HG03354 (cell line): ENCODE results near the gene FHIT.

ENCODE experiments used
- ATAC-seq: cut with Tn5 transposase; IDR thresholded peaks from one replicate; pipeline ENCODE4 v1.9.1; 2021; ENCODE audit warnings: mild to moderate bottlenecking; ENCODE audit not compliant: unreplicated experiment, poor library complexity, severe bottlenecking

Gene FHIT

DNA sequence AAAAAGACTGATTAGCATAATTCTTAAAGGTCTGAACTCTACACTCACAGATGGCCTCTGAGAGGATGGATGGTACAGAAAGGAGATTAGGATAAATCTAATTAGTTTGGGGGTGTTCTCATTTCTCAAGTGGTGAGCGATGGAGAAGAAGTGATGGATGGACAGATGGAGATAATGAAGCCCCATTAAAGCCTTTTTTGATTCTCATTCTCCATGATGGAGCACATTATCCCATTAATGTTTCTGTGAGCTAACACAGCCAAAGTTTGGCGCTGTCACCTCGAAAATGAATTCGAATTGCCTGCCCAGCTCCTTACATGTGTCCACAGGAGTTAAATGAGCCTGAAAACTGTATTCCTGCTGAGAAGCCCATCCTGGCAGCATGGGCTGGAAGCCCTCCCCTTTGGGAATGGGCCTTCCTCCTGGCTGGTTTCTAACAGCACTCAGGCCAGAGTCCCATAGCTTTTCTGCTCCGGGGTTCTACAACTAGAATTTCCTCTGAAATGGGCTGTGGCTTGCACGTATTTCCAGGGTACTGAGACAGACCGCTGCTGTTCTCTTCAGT lies 1475.4 kb downstream of the FHIT start:
- no peak for ATAC-seq

DNA sequence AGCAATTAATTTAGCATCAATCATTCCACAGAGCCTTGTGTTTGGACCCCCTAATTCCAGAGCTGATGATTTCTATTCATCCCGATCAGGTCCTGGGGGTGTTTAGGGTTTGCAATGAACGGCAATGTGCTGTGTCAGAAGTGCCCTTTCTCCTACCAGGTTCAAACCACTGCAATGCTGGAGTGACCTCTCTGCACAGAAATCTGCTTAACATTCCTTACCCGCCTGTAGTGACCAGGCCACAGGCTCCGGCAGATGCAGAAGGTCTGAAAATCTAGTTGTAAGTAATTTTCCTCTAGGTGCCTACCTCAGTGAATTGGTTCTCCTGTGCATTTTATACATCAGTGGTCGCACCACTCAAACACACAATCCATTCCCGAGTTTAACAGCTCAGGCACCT lies 1476.1 kb downstream of the FHIT start:
- ATAC-seq = no peak

DNA sequence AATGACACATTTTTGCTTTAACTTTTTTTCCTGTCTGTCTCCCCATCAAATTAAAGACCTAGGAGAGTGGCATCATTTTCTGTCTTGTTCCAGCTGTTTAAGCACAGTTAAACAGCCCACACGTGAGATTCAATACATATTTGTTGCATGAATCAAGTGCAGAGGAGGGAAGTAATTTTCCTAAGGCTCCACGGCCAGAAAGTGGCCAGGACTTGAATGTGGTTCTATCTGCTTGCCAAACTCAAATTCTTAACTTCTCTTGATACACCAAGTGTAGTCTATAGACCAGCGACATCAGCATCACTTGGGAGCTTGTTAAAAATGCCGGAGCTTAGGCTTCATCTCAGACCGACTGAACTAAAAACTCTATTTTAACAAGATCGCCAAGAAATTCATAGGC lies 1476.6 kb downstream of the FHIT start:
- no peak for ATAC-seq

DNA sequence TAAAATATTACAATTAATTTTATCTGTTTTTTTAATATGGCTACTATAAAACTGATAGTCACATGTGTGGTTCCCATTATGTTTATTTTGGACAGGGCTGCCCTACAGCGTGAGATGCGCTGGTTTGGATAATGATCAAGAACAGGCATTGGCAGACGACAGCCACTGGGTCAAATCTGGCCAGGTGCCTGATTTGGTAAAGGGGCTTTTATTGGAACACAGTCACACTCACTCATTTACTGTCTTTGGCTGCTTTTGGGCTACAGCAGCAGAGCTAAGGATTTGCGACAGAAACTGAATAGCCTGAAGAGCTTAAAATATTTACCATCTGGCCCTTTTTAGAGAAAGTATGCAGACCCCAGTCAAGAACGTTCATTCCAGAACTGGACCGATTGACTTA lies 1477.3 kb downstream of the FHIT start:
- no peak for ATAC-seq

GRCh38 chr3:59772416-59773408 lies 1478.5 kb downstream of the FHIT start:
- no peak for ATAC-seq

DNA sequence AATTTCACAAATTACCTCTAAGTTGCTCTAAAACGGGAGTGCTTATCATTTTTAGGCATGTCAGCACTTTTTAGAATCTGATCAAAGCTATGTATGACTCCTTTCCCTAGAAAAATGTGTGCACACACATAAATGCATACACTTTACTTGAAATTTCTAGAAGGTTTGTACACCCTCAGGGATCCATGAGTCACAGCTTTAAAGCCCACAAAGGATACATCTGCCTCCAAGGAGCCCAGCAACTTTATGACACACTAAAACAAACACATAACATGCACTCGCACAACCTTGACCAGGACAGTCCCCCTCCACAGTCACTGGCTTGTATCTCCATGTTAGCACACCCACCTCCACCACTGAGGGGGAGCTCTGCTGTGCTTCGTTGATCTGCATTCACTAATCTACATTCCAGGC lies 1479.5 kb downstream of the FHIT start:
- ATAC-seq = no peak

- no peak for ATAC-seq
These were observed 1482.0 kb downstream of the FHIT start for GRCh38 chr3:59769127-59769750.

- no peak for ATAC-seq
These were observed 1484.9 kb downstream of the FHIT start for GRCh38 chr3:59766200-59766872.

DNA sequence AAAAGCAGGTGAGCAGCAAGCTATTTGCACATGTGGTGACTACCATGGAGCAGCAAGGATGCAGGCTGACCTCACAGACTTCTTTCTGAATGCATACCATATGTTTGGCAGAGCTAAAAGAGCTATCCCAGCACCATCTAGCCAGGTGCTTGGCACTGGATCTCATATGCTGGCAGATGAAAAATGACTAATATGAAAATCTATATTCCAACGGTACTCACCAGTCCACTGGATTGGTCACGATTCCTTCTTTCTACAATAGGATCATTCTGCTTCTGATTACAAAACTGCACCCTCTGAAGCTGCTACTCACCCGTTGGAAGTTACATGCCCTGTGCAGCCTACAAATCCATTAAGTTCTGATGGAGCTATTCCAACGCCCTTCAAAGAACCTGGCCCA lies 1487.1 kb downstream of the FHIT start:
- ATAC-seq = no peak

- no peak for ATAC-seq
These were observed 1488.3 kb downstream of the FHIT start for GRCh38 chr3:59762941-59763340.

GRCh38 chr3:59759298-59760031 lies 1491.8 kb downstream of the FHIT start:
- ATAC-seq = no peak

DNA sequence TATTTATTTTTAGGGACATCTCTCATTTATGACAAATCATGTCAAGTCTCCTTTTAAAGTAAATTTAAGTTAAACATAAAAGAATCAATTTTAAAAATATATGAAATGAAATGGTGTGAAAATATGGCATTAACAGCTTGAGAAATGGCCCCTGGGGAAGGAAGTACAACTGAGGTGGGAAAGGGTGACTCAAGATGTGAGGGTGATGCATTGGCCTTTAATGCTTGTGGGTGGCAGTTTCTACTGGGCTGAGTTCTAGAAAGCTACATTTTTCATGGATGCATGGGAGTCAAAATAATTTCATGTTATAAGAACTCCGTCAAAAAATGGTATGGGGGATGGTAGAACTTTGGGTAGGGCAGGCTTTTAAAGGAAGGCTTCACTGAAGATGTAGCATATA lies 1492.6 kb downstream of the FHIT start:
- no peak for ATAC-seq

DNA sequence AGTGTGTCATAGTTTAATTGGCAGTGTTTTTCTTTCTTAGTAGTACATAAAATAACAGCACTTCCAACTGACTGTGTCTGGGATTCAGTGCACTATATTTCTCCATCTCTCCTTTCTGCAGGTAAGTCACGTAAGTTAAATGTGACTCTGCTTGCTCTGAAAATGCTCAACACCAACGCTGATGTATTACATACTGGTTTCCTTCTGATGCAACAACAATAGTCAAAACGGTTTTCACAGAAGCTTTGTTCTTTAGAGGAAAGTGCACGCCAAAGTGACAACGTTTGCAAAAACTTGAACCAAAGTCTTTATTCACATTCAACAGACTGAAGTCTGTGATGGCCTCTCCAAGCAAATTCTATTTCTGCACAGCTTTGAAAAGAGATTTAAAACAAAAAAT lies 1494.3 kb downstream of the FHIT start:
- ATAC-seq = no peak

DNA sequence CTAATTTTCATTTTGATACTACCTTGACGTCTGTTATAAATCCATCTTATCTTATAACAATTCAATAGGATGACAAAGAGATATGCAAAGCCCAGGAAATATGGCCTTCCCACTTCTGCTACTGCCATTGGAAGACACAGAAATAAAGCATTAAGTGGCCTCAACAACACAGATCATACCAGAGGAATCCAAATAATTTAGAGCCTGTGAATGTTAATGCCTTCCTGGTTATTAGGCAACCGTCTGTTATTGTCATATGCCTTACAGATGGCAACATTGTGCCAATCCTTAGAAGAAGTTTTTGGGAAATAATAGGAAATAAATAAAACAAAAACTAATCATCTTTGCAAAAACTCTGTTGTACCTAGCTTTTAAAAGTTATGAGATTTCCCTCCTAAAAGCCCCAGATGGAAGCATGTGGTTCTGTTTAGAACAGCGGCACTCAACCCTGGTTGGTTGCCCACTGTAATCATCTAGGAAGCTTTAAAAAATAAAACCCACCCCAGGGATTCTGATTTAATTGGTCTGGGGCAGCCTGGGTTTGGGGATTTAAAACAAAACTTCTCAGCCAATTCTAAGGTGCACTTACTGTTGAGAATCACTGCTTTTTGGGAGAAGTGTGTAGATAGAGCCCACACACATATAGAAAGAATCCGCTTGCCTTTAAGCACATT lies 1496.7 kb downstream of the FHIT start:
- no peak for ATAC-seq

DNA sequence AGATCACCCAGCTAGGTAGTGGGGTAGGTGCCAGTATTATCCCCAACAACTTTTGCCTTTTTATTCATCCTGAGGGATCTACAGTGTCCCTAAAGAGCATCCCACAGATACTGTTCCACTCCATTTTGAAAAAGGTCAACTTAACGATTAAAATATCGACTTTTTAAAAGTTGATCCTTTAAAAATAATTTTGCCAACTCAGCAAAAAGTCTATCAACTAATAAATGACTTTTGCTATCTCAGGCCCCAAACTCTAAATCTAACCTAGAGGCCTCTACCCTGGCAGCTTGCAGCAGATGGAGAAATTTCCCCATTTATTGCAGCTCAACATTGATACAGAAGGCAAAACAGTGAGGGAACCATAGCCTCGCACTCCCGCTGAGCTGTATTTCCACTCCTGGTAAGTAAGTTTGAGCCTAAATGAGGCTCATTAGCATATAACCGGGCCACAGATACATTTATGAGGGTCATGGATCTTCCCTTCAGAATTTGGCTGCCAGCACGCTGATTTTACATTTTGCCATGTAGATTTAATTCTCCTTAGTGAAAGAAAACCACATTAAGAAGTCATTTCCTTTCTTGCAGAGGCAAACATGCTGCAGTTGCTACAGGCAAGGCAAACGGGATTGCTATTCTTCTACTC lies 1497.3 kb downstream of the FHIT start:
- ATAC-seq = no peak

GRCh38 chr3:59752925-59753324 lies 1498.3 kb downstream of the FHIT start:
- no peak for ATAC-seq

DNA sequence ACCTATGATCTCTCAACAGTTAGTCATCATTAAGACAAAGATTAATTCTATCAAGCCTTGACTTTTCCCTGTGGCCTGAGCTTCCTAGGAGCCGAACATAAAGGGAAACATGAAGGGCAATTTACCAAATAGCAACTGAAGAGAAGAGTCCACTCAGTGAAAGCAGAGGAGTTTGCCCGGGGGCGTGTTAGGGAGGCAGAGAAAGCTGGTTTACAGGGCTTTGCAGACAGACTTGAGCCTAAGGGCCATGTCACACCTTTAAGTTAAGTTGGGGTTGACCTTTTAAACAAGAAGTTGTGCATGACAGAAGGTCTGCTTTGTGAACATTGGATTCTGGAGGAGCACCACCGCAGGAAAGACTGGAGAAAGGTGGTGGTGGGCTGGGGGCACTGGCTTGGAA lies 1499.6 kb downstream of the FHIT start:
- ATAC-seq = no peak

- ATAC-seq = no peak
These were observed 1500.9 kb downstream of the FHIT start for GRCh38 chr3:59750391-59750790.

- no peak for ATAC-seq
These were observed 1502.0 kb downstream of the FHIT start for GRCh38 chr3:59749291-59749690.
